ENCODE results near the gene PFDN2. TPM values are rescaled to one million over a fixed set of nuclear protein-coding genes. Genes with fewer than 3 reads are reported as not detected.
A peak's percentile ranks its signal among the peaks of the same experiment; 100 is the strongest.

Gene PFDN2
- total RNA-seq, 2 experiments from 2014 or later: 52.7 to 95.3 TPM

DNA sequence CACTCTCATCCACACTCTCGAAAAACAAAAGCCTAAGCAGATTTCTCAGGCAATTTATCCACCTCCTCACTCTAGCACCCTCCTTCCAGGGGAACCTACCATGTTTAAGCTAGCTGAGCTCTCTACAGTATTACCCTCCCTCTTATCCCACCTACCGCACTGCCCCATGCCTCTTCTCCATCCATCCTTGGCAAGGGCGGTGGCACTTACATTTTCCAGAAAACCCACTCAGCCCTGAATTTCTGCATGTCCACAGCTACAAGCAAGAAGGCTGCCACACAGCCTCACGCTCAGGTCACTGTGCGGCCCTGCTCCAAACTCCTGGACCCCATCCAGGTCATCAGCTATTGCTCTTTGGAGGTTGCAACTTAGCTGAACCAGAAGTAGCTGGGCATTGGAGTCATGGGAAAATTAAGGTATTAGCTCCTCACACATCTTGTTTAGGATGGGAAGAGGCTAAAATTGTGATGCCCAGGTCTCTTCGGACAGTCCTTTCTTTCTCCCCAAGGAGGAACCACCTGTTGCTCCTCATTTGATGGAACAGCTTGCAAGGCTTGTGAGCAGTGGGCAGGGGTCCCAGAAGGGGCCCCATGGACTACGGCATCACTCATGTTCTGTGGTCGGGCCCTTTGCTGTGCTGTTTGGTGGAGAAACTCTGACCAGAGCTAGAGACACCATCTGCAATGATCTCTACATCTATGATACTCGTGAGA is 18.6 kb downstream of the PFDN2 start:
- ChIA-PET CTCF (ENCODE audit: unreplicated experiment) (no interaction called here), POLR2A (interaction anchor here (0.5 to 0.7 kb wide), 4 partner anchors 36 to 126 kb away, joined by 4 to 5 read pairs (median 4); no protein-coding TSS in a partner anchor)
- TF ChIP-seq, protein P1, sequence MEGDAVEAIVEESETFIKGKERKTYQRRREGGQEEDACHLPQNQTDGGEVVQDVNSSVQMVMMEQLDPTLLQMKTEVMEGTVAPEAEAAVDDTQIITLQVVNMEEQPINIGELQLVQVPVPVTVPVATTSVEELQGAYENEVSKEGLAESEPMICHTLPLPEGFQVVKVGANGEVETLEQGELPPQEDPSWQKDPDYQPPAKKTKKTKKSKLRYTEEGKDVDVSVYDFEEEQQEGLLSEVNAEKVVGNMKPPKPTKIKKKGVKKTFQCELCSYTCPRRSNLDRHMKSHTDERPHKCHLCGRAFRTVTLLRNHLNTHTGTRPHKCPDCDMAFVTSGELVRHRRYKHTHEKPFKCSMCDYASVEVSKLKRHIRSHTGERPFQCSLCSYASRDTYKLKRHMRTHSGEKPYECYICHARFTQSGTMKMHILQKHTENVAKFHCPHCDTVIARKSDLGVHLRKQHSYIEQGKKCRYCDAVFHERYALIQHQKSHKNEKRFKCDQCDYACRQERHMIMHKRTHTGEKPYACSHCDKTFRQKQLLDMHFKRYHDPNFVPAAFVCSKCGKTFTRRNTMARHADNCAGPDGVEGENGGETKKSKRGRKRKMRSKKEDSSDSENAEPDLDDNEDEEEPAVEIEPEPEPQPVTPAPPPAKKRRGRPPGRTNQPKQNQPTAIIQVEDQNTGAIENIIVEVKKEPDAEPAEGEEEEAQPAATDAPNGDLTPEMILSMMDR (conservative IDR thresholded peaks at IDR 0.05; ENCODE audit: low read length): no peak
- no peak for TF ChIP-seq EZH2phosphoT487 (IDR thresholded peaks at IDR 0.05; ENCODE audit: borderline replicate concordance, low read depth, low read length)
- H3K9me2 ChIP-seq (ENCODE audit: insufficient read depth, low read length): no peaks in the 10 kb centered on the region
- H2AFZ ChIP-seq (ENCODE audit: low read length): no peak overlapping the region
- H3K79me2 ChIP-seq (ENCODE audit: insufficient read depth, low read depth, low read length): peaks cover 7% of the 10 kb centered on the region; the same call in 1 of the 2 replicates
- no TSS peak for BruUV-seq (replicated peaks)
- peaks cover 46% of the 10 kb centered on the region for H3K36me3 ChIP-seq (ENCODE audit: insufficient read depth, low read length)
- peak overlapping the region; percentile 63 for H3K4me2 ChIP-seq (ENCODE audit: low read length)
- intact Hi-C loops (cut with micrococcal nuclease; ENCODE audit: unreplicated experiment): loop anchor here (10.0 kb wide), 1 partner anchor 264 kb away; no protein-coding TSS in a partner anchor
- no peak overlapping the region for H3K27ac ChIP-seq (ENCODE audit: low read depth, low read length, poor library complexity, severe bottlenecking)
- H3K9me3 ChIP-seq (ENCODE audit: low read length): no peaks in the 10 kb centered on the region
- no peak for DNase-seq (ENCODE audit: low spot score)
- 0 out of 2 replicates have a peak, but pooled peaks cover 4% of the 10 kb centered on the region for H4K20me1 ChIP-seq (ENCODE audit: insufficient read depth, low read length)
- H3K4me1 ChIP-seq (ENCODE audit: insufficient read depth, low read length, poor library complexity, severe bottlenecking): peaks cover 29% of the 10 kb centered on the region
- H3K4me3 ChIP-seq (ENCODE audit: low read depth, low read length, poor library complexity, severe bottlenecking): no peak overlapping the region

DNA sequence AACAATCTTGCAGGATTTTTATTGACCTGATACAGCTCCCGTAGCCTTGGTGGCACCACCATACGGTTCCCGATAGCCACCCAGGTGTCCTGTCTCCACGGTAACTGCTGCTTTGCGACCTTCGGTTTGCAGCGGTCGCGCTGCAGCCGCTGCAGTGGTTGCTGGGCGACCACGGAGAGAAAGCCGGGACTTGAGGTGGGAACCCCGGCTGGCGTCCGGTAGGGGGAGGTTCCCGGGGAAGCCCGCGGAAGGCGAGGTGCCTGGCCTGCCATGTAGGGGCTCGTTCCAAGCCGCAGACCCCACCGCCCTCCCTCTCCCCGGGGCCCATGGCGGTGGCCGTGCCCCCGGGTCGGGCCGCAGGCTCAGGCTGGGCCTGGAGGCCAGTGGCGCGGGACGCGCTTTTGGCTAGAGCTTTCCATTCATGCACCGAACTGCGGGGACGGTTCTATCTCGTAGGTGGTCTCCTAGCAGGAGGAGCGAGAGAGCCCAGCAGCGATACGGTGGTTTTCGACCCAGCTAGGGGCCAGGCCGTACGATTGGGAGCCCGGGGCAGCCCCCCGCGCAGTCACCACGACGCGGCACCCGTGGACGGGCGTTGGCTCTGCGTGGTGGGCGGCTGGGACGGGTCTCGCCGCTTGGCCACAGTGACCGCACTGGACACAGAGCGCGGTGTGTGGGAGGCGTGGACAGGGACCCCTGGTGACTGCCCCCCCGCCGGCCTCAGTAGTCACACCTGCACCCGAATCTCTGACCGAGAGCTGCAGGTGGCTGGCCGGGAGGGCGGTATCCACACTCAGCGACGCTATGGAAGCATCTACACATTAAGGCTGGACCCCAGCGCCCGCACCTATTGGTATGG is 19.4 kb downstream of the PFDN2 start, which contains the start of gene KLHDC9:
TSS of gene KLHDC9 (plus strand) at position 152 of the 859 bp plus-strand sequence. CDS start at position 327, 175 bp downstream.
- peak; percentile 86 for DNase-seq (ENCODE audit: low spot score)
- Histone ChIP-seq H4K20me1 (ENCODE audit: insufficient read depth, low read length) (0 out of 2 replicates have a peak, but pooled peaks cover 4% of the 10 kb centered on the region), H3K4me1 (ENCODE audit: insufficient read depth, low read length, poor library complexity, severe bottlenecking) (peaks cover 29% of the 10 kb centered on the region), H2AFZ (ENCODE audit: low read length) (peak within 1 kb of the TSS; percentile 49; the same call in 1 of the 2 replicates), H3K36me3 (ENCODE audit: insufficient read depth, low read length) (peaks cover 39% of the 10 kb centered on the region), H3K27ac (ENCODE audit: low read depth, low read length, poor library complexity, severe bottlenecking) (peak within 1 kb of the TSS; percentile 50), H3K9me3 (ENCODE audit: low read length) (no peaks in the 10 kb centered on the region), H3K9me2 (ENCODE audit: insufficient read depth, low read length) (no peaks in the 10 kb centered on the region), H3K4me2 (ENCODE audit: low read length) (peak within 1 kb of the TSS; percentile 63), H3K4me3 (ENCODE audit: low read depth, low read length, poor library complexity, severe bottlenecking) (peak within 1 kb of the TSS; percentile 65), H3K79me2 (ENCODE audit: insufficient read depth, low read depth, low read length) (no peaks in the 10 kb centered on the region)
- no peak for TF ChIP-seq EZH2phosphoT487 (IDR thresholded peaks at IDR 0.05; ENCODE audit: borderline replicate concordance, low read depth, low read length)
- TF ChIP-seq, protein P1 (conservative IDR thresholded peaks at IDR 0.05; ENCODE audit: low read length): no peak
- intact Hi-C loops (cut with micrococcal nuclease; ENCODE audit: unreplicated experiment): loop anchor here (10.0 kb wide), 1 partner anchor 264 kb away; no protein-coding TSS in a partner anchor
- no TSS peak for BruUV-seq (replicated peaks)
- POLR2A ChIA-PET: interaction anchor here (0.5 to 1.6 kb wide), 7 partner anchors 9 to 108 kb away, joined by 3 to 9 read pairs (median 4); partner anchors contain the start of genes F11R, TSTD1 and USF1
- CTCF ChIA-PET (ENCODE audit: unreplicated experiment): interaction anchor here (0.6 to 0.9 kb wide), 3 partner anchors 27 to 323 kb away, joined by 3 to 7 read pairs (median 3); no protein-coding TSS in a partner anchor

All from OCI-LY7 (cell line).